HTERT RPE-1 (cell line): Measurements from ENCODE around the gene DYSF.

Experiments used
- in situ Hi-C: fragments of 300-500 bp; cut with MboI; formaldehyde crosslinking; loops from 4 replicates; pipeline ENCODE4 v1.14.3; 2020; ENCODE audit warnings: low sequenced_read_pairs

DYSF gene

GRCh38 chr2:71496156-71496770 lies 42.9 kb downstream of the DYSF start:
- in situ Hi-C loops: no loop called here

GRCh38 chr2:71498261-71498701 lies 44.9 kb downstream of the DYSF start:
- in situ Hi-C loops: no loop called here

- in situ Hi-C loops: no loop called here
Measured at GRCh38 chr2:71499691-71500090, 46.3 kb downstream of the DYSF start.

GRCh38 chr2:71500426-71501079 lies 47.2 kb downstream of the DYSF start:
- in situ Hi-C loops: no loop called here

GRCh38 chr2:71502941-71503738 lies 49.8 kb downstream of the DYSF start:
- in situ Hi-C loops: no loop called here

GRCh38 chr2:71503837-71504236 lies 50.5 kb downstream of the DYSF start:
- in situ Hi-C loops: no loop called here

GRCh38 chr2:71504611-71505010 lies 51.2 kb downstream of the DYSF start:
- in situ Hi-C loops: no loop called here

- in situ Hi-C loops: no loop called here
Measured at GRCh38 chr2:71505086-71505769, 51.9 kb downstream of the DYSF start.

- in situ Hi-C loops: no loop called here
Measured at GRCh38 chr2:71505770-71506140, 52.4 kb downstream of the DYSF start.

GRCh38 chr2:71506222-71507153 lies 53.1 kb downstream of the DYSF start:
- in situ Hi-C loops: no loop called here

- in situ Hi-C loops: no loop called here
Measured at GRCh38 chr2:71507476-71507875, 54.1 kb downstream of the DYSF start.

GRCh38 chr2:71510196-71510807 lies 56.9 kb downstream of the DYSF start:
- in situ Hi-C loops: no loop called here

- in situ Hi-C loops: no loop called here
Measured at GRCh38 chr2:71510938-71511337, 57.6 kb downstream of the DYSF start.

- in situ Hi-C loops: no loop called here
Measured at GRCh38 chr2:71511776-71512175, 58.4 kb downstream of the DYSF start.

GRCh38 chr2:71512386-71512785 lies 59.0 kb downstream of the DYSF start:
- in situ Hi-C loops: no loop called here

GRCh38 chr2:71513096-71513495 lies 59.7 kb downstream of the DYSF start:
- in situ Hi-C loops: no loop called here

- in situ Hi-C loops: no loop called here
Measured at GRCh38 chr2:71513721-71514120, 60.4 kb downstream of the DYSF start.

GRCh38 chr2:71516253-71516888 lies 63.0 kb downstream of the DYSF start:
- in situ Hi-C loops: no loop called here

- in situ Hi-C loops: no loop called here
Measured at GRCh38 chr2:71517851-71518250, 64.5 kb downstream of the DYSF start.
